SK-N-MC (cell line): ENCODE measurements around the gene LPIN1.

Experiments
- EZH2 ChIP-seq: fragments of 200-600 bp; sonication (generic); IDR thresholded peaks from one replicate; pipeline ENCODE4 v1.6.1; 2017; ENCODE audit warnings: antibody characterized with exemption
- FOXP2 ChIP-seq: optimal IDR thresholded peaks from 2 replicates; pipeline ENCODE3; 2011; ENCODE audit warnings: mild to moderate bottlenecking, moderate library complexity; ENCODE audit not compliant: insufficient read depth; ENCODE audit errors: extremely low read length, control extremely low read depth
- POLR2AphosphoS5 ChIP-seq: IDR thresholded peaks from 2 replicates; pipeline ENCODE4 v1.6.1; 2012; ENCODE audit warnings: mild to moderate bottlenecking, low read depth, low read length, borderline replicate concordance

GRCh38 chr2:11856095-11856494 lies 109.7 kb downstream of the LPIN1 start:
- TF ChIP-seq POLR2AphosphoS5, result no peak
- no peak for TF ChIP-seq EZH2
- TF ChIP-seq FOXP2, result no peak
